ENCODE measurements around the gene NPAS3. TPM values are rescaled to one million over a fixed set of nuclear protein-coding genes. Genes with fewer than 3 reads are reported as not detected.

NPAS3 gene
- total and polyA plus RNA-seq, 7 donors: 0.04 to 1.5 (median 0.39) TPM

DNA sequence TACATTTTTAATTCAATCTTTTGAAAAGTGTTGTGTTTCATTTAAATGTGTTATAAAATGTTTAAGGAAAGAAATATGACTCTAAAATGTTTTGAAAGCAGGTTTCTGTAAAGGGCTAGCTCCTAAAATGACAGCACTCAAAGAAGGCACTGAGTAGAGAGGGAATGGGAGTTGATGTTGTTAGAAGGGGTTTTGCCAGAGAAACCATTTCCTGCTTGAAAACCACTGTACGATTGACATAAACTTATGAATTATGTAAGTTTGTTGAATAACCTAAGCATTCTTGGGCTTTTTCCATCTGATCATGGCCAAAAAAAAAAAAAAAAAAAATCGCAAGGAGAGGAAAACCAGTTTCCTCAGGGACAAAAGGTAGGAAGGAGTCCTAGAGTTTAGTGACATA, 778.2 kb downstream of the NPAS3 start:
- Histone ChIP-seq H3K36me3 (ENCODE audit: insufficient read depth in 1 of 2, low read depth in 1 of 2) (no peaks in the 10 kb centered on the region), H3K4me1 (no peaks in the 10 kb centered on the region), H3K9me3 (no peaks in the 10 kb centered on the region), H3K4me3 (no peak overlapping the region), H3K27me3 (ENCODE audit: insufficient read depth in 3 of 3, low read length in 2 of 3) (no peaks in the 10 kb centered on the region), H3K27ac (no peak overlapping the region)
- TF ChIP-seq, protein P1, sequence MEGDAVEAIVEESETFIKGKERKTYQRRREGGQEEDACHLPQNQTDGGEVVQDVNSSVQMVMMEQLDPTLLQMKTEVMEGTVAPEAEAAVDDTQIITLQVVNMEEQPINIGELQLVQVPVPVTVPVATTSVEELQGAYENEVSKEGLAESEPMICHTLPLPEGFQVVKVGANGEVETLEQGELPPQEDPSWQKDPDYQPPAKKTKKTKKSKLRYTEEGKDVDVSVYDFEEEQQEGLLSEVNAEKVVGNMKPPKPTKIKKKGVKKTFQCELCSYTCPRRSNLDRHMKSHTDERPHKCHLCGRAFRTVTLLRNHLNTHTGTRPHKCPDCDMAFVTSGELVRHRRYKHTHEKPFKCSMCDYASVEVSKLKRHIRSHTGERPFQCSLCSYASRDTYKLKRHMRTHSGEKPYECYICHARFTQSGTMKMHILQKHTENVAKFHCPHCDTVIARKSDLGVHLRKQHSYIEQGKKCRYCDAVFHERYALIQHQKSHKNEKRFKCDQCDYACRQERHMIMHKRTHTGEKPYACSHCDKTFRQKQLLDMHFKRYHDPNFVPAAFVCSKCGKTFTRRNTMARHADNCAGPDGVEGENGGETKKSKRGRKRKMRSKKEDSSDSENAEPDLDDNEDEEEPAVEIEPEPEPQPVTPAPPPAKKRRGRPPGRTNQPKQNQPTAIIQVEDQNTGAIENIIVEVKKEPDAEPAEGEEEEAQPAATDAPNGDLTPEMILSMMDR (IDR thresholded peaks at IDR 0.05): no peak
- 48 to 88% (median 53%) methylated on average over 2 of the region's 2 CpGs for WGBS, 3 donors
- intact Hi-C loops (cut with DNase I): no loop called here
- DNase-seq (no peak), ATAC-seq (no peak)

- Histone ChIP-seq H3K4me3 (no peak overlapping the region), H3K4me1 (no peaks in the 10 kb centered on the region), H3K36me3 (ENCODE audit: insufficient read depth in 1 of 2, low read depth in 1 of 2) (no peaks in the 10 kb centered on the region), H3K9me3 (no peaks in the 10 kb centered on the region), H3K27me3 (ENCODE audit: insufficient read depth in 3 of 3, low read length in 2 of 3) (peaks cover 0 to 3% (median 0%) of the 10 kb centered on the region in 3 donors), H3K27ac (no peak overlapping the region)
- 73 to 86% (median 76%) methylated on average over 4 of the region's 4 CpGs for WGBS, 3 donors
- DNase-seq (no peak), ATAC-seq (no peak)
- TF ChIP-seq, protein P1 (IDR thresholded peaks at IDR 0.05): no peak
- intact Hi-C loops (cut with DNase I): no loop called here
Observed at GRCh38 chr14:33717866-33718265, 779.2 kb downstream of the NPAS3 start.

GRCh38 chr14:33720284-33720787, 781.7 kb downstream of the NPAS3 start:
- Histone ChIP-seq H3K36me3 (ENCODE audit: insufficient read depth in 1 of 2, low read depth in 1 of 2) (no peaks in the 10 kb centered on the region), H3K4me3 (no peak overlapping the region), H3K4me1 (no peaks in the 10 kb centered on the region), H3K27me3 (ENCODE audit: insufficient read depth in 3 of 3, low read length in 2 of 3) (peaks cover 0 to 3% (median 0%) of the 10 kb centered on the region in 3 donors), H3K9me3 (no peaks in the 10 kb centered on the region), H3K27ac (no peak overlapping the region)
- TF ChIP-seq, protein P1 (IDR thresholded peaks at IDR 0.05): no peak
- no peak for DNase-seq
- intact Hi-C loops (cut with DNase I): no loop called here
- 78 to 86% (median 82%) methylated on average over 4 of the region's 4 CpGs for WGBS, 3 donors
- ATAC-seq: no peak

- Histone ChIP-seq H3K9me3 (no peaks in the 10 kb centered on the region), H3K4me1 (peaks cover 3% of the 10 kb centered on the region), H3K27ac (no peak overlapping the region), H3K4me3 (no peak overlapping the region), H3K27me3 (ENCODE audit: insufficient read depth in 3 of 3, low read length in 2 of 3) (peaks cover 0 to 3% (median 0%) of the 10 kb centered on the region in 3 donors), H3K36me3 (ENCODE audit: insufficient read depth in 1 of 2, low read depth in 1 of 2) (no peaks in the 10 kb centered on the region)
- 67 to 83% (median 76%) methylated on average over 5 of the region's 5 CpGs for WGBS, 3 donors
- TF ChIP-seq, protein P1 (IDR thresholded peaks at IDR 0.05): no peak
- intact Hi-C loops (cut with DNase I): no loop called here
- no peak for ATAC-seq
- DNase-seq: no peak
Observed at GRCh38 chr14:33726685-33727084, 788.0 kb downstream of the NPAS3 start.

DNA sequence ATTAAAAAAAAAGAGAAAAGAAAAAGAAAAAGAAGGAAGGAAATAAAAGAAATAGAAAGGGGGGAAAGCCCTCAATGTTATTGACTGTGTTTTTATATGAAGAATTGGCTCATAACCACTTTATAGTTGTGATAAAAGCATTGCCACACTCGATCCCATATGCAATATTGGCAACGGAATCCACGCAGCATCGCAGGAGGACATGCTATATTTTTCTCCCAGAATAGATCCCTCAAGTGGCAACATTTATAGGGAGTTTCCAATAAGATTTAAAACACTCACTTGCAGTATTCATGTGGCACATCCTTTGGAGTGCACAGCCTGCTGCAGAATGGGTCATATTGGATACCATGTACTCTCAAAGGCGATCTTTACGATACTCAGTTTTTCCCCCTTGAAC, 788.9 kb downstream of the NPAS3 start:
- H3K27me3 ChIP-seq (ENCODE audit: insufficient read depth in 3 of 3, low read length in 2 of 3): no peaks in the 10 kb centered on the region

More for the DNA sequence above, 788.9 kb downstream of the NPAS3 start:
- no peak overlapping the region for H3K4me3 ChIP-seq
- TF ChIP-seq, protein P1 (IDR thresholded peaks at IDR 0.05): no peak
- no peaks in the 10 kb centered on the region for H3K36me3 ChIP-seq (ENCODE audit: insufficient read depth in 1 of 2, low read depth in 1 of 2)
- intact Hi-C loops (cut with DNase I): no loop called here
- WGBS, 3 donors: 72 to 75% (median 75%) methylated on average over 6 of the region's 6 CpGs
- H3K9me3 ChIP-seq: no peaks in the 10 kb centered on the region
- peaks cover 3% of the 10 kb centered on the region for H3K4me1 ChIP-seq
- DNase-seq (no peak), ATAC-seq (no peak)
- H3K27ac ChIP-seq: no peak overlapping the region

Data from psoas muscle (tissue), 8 donors.